ENCODE results near the gene DDR1.

- TF ChIP-seq CTCF (IDR thresholded peaks at IDR 0.05; ENCODE audit: poor library complexity, severe bottlenecking) (no peak), POLR2AphosphoS5 (IDR thresholded peaks at IDR 0.05) (no peak), REST (IDR thresholded peaks at IDR 0.05; ENCODE audit: borderline replicate concordance) (no peak)
These were observed 4.5 kb upstream of the DDR1 start for GRCh38 chr6:30879684-30880427.
